Activated T-cell treated with anti-CD3 and anti-CD28 coated beads for 1 hour (primary cell): ENCODE results near the gene ZMPSTE24.
"Not testable (repeated sequence)": the region's sequence is repeated elsewhere in the genome, so short reads cannot be mapped to it uniquely, and the experiment has no call there.

ENCODE experiments used
- DNase-seq: peaks from one replicate; pipeline ENCODE4 v3.0.0-alpha.2; 2020; ENCODE audit warnings: low read depth

Gene ZMPSTE24

DNA sequence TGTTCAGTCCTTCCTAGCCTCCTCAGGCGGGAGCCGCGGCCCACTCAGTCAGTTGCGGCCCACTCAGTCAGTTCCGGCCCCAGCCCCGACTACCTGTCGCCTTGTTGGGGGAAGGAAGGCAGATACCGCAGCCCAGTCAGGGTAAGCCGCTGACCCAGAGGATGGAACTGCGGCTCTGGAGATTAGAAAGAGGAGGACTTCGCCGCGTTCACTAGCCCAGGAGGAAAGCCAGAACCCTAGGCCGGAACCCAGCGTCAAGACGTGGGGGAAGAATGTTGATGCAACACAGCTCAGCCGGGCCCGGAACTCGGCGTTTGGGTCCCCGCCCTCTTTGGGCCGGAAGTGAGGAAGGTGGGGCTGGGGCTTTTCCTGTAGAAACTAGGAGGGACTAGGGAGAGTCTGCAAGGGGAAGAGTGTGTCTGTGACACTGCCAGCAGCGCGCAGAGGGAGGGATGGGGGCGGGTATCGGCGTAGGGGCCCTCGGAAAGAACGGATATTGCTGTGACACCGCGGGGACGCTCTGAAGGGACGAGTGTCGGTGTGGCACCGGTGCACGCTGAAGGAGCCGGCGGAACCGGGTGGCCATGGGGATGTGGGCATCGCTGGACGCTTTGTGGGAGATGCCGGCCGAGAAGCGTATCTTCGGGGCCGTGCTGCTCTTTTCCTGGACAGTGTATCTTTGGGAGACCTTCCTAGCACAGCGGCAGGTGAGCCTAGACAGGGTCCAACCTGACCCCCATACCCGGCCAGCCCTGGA is at the start of gene ZMPSTE24:
Gene ZMPSTE24, plus strand, starts transcription at position 549 of the 757 bp plus-strand sequence. Its CDS starts 36 bp downstream, at position 585.
- DNase-seq: peak; percentile 90

- no peak for DNase-seq
Measured at GRCh38 chr1:40210511-40211204, 47.4 kb upstream of the ZMPSTE24 start.

DNA sequence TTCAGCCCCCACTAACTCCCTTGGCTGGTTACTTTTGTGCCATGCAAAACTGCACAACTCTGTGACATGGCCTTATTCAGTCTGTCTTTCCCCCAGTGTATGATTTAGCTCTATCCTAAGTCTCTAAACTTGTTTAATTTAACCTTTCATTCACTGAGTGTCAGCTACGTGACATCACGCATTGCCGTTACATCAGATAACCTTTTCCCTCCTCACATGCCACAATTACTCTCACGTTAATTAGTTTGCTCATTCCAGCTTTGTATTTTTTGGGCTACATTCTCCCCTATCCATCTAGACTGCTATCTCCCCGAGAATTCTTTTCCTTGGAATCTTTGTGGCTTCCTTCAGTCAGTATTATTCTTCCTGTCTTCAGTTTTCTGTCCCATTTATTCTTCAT is 39.7 kb upstream of the ZMPSTE24 start:
- DNase-seq: no peak

GRCh38 chr1:40221471-40221905 is 36.5 kb upstream of the ZMPSTE24 start:
- not testable (repeated sequence) for DNase-seq

- DNase-seq: no peak
Measured at GRCh38 chr1:40221977-40222772, 35.9 kb upstream of the ZMPSTE24 start.

DNA sequence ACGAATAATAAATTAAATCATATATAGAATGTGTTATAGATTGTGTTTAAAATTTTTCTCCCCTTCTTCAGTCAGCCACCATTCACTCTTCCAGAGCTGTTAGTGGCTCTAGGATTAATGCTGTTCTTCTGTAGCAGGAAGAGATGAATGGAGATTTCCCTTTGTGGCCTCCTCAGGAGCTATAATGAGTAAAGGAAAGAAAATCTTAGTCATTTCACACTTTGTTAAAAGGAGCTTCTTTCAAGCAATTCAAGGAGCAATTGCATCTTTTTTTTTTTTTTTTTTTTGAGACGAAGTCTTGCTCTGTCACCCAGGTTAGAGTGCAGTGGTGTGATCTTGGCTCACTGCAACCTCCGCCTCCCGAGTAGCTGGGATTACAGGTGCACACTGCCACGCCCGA is 34.0 kb upstream of the ZMPSTE24 start:
- DNase-seq: no peak

- no peak for DNase-seq
Measured at GRCh38 chr1:40226192-40226591, 31.8 kb upstream of the ZMPSTE24 start.

DNA sequence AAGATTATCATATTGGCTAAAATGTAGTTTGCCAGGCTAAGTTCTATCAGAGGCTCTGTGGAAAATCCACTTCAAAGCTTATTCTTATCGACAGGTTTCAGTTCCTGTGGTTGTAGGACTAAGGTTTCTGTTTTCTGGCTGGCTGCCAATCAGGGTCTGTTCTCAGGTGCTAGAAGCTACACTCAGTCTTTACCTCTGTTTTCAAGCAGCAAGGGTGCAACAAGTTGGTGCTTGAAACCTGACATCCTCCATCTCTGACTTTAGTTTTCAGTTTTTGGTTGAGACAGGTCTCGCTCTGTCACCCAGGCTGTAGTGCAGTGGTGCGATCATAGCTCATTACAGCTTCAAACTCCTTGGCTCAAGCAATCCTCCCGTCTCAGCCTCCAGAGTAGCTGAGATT is 25.6 kb upstream of the ZMPSTE24 start:
- peak; percentile 27 for DNase-seq

- no peak for DNase-seq
Measured at GRCh38 chr1:40239626-40240025, 18.4 kb upstream of the ZMPSTE24 start.

- no peak for DNase-seq
Measured at GRCh38 chr1:40240390-40240789, 17.6 kb upstream of the ZMPSTE24 start.

DNA sequence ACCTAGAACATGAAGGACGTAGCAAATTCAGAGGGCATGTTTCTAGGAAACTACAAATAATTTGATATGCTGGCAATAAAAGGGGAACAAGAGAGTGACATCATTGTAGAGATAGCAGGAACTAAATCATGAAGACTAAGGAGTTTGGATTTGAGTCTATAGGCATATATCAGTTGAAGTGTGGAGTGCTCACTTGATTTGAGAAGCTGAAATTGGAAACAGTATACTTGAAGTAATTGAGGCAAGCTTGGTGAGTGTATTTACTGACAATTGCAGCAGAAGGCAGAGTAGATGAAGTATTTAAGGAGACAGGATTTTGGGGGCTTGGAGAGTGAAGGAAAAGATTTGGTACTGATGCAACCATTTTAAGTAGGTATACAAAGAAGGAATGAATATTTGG is 16.7 kb upstream of the ZMPSTE24 start:
- DNase-seq: no peak

GRCh38 chr1:40243351-40243750 is 14.7 kb upstream of the ZMPSTE24 start:
- DNase-seq: no peak

DNA sequence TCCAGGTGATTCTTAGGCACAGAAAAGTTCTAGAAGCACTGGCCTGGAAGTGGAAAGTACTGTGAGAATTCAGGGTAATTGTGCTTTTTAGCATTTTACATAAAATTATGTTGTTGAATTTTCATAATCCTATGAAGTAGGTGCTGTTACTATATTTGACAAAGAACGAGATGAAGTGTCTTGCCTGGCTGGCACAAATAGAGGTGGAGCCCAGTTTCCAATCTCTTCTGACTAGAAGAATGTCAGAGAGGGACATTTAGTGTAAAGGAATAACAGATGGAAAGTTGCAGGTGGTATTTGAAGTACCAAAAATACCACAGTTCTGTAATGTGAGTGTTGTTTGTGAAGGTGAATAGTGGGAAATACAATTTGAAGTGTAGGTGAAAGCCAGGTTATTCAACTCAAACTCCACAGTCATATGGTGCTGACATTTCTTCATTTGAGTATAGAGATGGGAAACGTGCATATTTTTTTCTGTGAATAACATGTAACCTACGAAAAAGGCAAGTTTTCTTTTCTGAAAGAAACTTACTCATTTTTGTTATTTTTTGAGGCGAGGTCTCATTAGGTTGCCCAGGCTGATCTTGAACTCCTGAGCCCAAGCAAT is 13.8 kb upstream of the ZMPSTE24 start:
- no peak for DNase-seq

GRCh38 chr1:40245686-40246085 is 12.3 kb upstream of the ZMPSTE24 start:
- no peak for DNase-seq

GRCh38 chr1:40247655-40248054 is 10.4 kb upstream of the ZMPSTE24 start, which contains the start of gene TMCO2:
TSS of gene TMCO2 (plus strand) at chr1:40247937. CDS start at chr1:40247994, 57 bp downstream.
- DNase-seq: no peak

DNA sequence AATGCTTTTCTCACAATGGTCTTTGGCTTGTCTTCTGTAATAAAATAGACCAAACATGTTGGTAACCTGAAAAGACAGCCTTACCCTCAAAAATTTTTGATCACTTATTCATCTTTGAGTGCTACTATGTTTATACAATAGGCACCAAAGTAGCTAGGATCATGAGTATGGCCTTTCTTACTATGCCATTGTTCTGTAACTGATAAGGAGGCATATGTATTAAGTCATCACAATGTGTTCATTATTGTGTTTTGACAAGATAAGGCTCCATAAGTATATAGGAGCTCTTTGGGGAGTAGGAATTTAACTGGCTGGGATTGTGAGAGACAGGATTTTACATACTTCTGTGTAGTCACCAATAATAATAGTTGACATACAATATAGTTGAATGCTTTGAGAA is 9.6 kb upstream of the ZMPSTE24 start:
- DNase-seq: no peak

GRCh38 chr1:40251456-40251855 is 6.6 kb upstream of the ZMPSTE24 start:
- DNase-seq: no peak

- DNase-seq: no peak
Measured at GRCh38 chr1:40252601-40253000, 5.4 kb upstream of the ZMPSTE24 start.

DNA sequence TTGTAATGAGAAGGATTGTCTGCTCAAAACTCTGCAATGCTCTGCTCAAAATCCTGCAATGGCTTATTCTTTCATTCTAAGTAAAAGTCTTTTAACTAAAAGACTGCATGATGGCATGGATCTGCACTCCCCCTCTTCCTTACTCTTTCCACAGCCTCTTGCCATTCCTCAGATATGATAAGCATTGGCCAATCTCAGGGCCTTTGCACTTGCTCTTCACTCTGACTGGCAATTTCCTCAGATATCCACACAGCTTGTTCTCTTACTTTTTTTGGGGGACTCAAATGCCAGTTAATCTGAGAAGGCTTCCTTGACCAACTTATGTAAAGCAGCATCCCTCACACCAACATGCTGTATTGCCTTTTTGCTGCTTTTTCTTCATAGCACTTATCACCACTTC is 2.8 kb upstream of the ZMPSTE24 start:
- DNase-seq: no peak

DNA sequence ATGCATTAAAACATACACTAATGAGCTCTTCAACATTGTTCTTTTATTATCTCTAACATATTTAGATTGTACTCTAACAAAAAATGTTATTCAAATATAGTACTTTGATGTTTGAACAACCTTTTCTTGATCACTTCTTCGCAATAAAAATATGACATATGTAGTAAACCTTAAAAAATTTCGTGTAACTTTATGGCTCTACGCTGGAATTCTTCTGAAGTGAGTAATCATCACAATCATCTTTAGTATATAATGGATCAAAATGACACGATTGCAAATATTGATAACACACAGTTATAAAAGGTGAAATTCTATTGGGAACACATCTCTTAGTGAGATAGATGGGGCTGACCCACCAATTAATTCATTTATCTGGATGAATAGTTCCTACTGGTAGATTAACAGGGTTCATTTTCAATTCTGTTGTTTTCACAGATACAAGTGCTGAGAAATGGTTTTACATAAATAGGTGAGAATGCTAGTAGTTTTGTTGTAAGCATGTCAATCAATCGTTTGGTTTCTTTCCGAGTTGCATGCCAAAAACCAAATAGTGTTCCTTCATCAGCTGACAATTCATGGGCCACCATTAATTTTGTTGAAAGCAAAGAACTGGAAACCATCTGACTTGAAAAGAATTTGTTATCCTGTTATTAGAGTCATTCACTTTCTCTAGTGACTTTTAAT is 1.5 kb upstream of the ZMPSTE24 start:
- DNase-seq: no peak

- DNase-seq: no peak
Measured at GRCh38 chr1:40257313-40257687, 736 bp upstream of the ZMPSTE24 start.

- DNase-seq: no peak
Measured at GRCh38 chr1:40258445-40258769, 371 bp downstream of the ZMPSTE24 start.
